Type B pancreatic cell (in vitro differentiated cells): ENCODE data around the gene ATP10B. TPM values are rescaled to one million over a fixed set of nuclear protein-coding genes. Genes with fewer than 3 reads are reported as not detected.

Experiments used
- DNase-seq: peaks from one replicate; pipeline ENCODE4 v3.0.0; 2021; ENCODE audit warnings: mixed read lengths; ENCODE audit not compliant: unreplicated experiment; ENCODE audit errors: extremely low spot score
- H3K27ac Mint-ChIP-seq: 2 replicates; pipeline ENCODE4 v1.8.0; 2021; ENCODE audit warnings: mild to moderate bottlenecking, mixed read lengths
- H3K27me3 Mint-ChIP-seq: 2 replicates; pipeline ENCODE4 v1.8.0; 2021; ENCODE audit warnings: mixed read lengths
- H3K36me3 Mint-ChIP-seq: 2 replicates; pipeline ENCODE4 v1.8.0; 2021; ENCODE audit warnings: mixed read lengths
- H3K4me1 Mint-ChIP-seq: one replicate; pipeline ENCODE4 v1.8.0; 2021; ENCODE audit warnings: mixed read lengths; ENCODE audit not compliant: unreplicated experiment
- H3K4me3 Mint-ChIP-seq: 2 replicates; pipeline ENCODE4 v1.8.0; 2021; ENCODE audit warnings: mild to moderate bottlenecking, mixed read lengths
- H3K9me3 Mint-ChIP-seq: 2 replicates; pipeline ENCODE4 v1.8.0; 2021; ENCODE audit warnings: mixed read lengths
- CTCF ChIP-seq: fragments of 200-600 bp; sonication (generic); conservative IDR thresholded peaks from 2 replicates; pipeline ENCODE4 v1.5.0; 2021; ENCODE audit warnings: antibody characterized with exemption, mild to moderate bottlenecking
- total RNA-seq: library from RNA; stranded (reverse); gene quantifications from 2 replicates; pipeline ENCODE4 v1.2.1, GENCODE V29; 2021; ENCODE audit warnings: low replicate concordance

Gene ATP10B
- total RNA-seq, 1 donor from 2014 or later = 4.0 TPM

DNA sequence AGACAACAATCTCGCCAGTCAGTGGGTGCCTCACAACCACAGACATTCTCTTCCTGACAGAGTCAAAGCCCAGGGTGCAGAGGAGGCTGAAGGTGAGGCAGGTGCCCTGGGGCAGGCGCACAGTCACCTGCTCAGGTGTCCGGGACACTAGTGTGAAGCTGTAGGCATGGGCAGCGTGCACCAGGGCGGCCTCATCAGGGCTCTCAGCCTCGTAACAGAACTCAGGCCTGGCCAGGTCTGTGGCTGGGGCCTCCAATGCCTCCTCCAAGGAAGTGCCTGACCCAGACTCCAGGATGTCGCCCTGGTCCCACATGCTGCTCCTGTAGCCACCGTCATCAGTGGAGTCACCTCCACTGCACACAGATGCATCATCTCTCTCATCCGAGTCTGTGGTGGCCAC, 231.6 kb downstream of the ATP10B start:
- peaks cover 4% of the 10 kb centered on the region for H3K36me3 Mint-ChIP-seq
- H3K9me3 Mint-ChIP-seq = no peaks in the 10 kb centered on the region
- no peak overlapping the region for H3K27ac Mint-ChIP-seq
- no peak overlapping the region for H3K4me3 Mint-ChIP-seq
- H3K4me1 Mint-ChIP-seq = no peaks in the 10 kb centered on the region
- no peak for TF ChIP-seq CTCF
- H3K27me3 Mint-ChIP-seq = peaks cover 20% of the 10 kb centered on the region
- no peak for DNase-seq

DNA sequence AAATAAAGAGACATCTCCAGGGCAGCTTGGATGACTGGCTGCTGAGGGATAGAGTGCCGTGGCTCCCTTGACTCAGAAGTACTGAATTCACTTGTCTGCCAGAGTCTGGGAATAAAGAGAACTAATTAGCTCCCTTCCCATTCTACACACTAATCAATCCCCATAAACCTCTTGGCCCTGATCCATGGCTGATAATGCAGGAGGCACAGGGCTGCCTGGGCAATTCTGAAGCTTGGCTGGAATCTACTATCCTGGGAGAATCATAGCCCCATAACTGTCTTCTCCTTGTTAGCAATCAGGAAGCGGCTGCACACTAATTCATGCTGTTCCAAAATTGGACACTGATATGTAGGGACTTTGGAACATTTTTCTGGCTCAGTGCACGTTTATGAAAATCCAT, 232.6 kb downstream of the ATP10B start:
- DNase-seq = no peak
- no peak overlapping the region for H3K4me3 Mint-ChIP-seq
- H3K27ac Mint-ChIP-seq = no peak overlapping the region
- no peaks in the 10 kb centered on the region for H3K4me1 Mint-ChIP-seq
- no peak for TF ChIP-seq CTCF
- H3K9me3 Mint-ChIP-seq = no peaks in the 10 kb centered on the region
- peaks cover 16% of the 10 kb centered on the region for H3K27me3 Mint-ChIP-seq
- H3K36me3 Mint-ChIP-seq = peaks cover 4% of the 10 kb centered on the region

- H3K27me3 Mint-ChIP-seq = peaks cover 16% of the 10 kb centered on the region
- no peak overlapping the region for H3K27ac Mint-ChIP-seq
- no peak overlapping the region for H3K4me3 Mint-ChIP-seq
- DNase-seq = no peak
- peaks cover 4% of the 10 kb centered on the region for H3K36me3 Mint-ChIP-seq
- no peaks in the 10 kb centered on the region for H3K9me3 Mint-ChIP-seq
- TF ChIP-seq CTCF = no peak
- H3K4me1 Mint-ChIP-seq = no peaks in the 10 kb centered on the region
These were observed 233.7 kb downstream of the ATP10B start for GRCh38 chr5:160618286-160618685.

- no peak for DNase-seq
- Mint-ChIP-seq H3K36me3 (no peaks in the 10 kb centered on the region), H3K27me3 (peaks cover 7% of the 10 kb centered on the region), H3K4me3 (no peak overlapping the region), H3K4me1 (no peaks in the 10 kb centered on the region), H3K9me3 (no peaks in the 10 kb centered on the region), H3K27ac (no peak overlapping the region)
- TF ChIP-seq CTCF = no peak
These were observed 235.1 kb downstream of the ATP10B start for GRCh38 chr5:160616712-160617497.

DNA sequence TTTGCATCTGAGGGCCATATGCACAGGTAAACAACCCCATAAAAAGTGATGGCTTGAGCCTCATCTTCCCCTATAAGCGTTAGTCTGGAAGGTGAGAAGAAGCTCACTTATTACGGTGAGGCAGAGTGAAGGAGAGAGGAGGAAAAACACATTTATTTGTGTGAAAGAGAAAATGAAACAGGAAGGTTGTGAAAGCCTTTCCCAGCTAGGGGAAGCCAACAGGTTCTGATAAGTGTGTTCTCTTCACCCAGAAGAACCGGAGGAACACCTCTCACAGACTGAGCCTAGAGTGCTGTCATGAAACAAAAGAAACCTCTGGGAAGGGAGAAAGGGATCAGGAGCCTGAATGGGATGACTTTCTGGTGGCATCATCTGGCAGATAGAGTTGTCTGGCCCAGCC, 237.9 kb downstream of the ATP10B start:
- no peaks in the 10 kb centered on the region for H3K4me1 Mint-ChIP-seq
- no peak overlapping the region for H3K4me3 Mint-ChIP-seq
- no peak for TF ChIP-seq CTCF
- DNase-seq = no peak
- no peaks in the 10 kb centered on the region for H3K27me3 Mint-ChIP-seq
- H3K27ac Mint-ChIP-seq = no peak overlapping the region
- H3K36me3 Mint-ChIP-seq = no peaks in the 10 kb centered on the region
- no peaks in the 10 kb centered on the region for H3K9me3 Mint-ChIP-seq
